NOMO-1 treated with dmso at 0.1 percent for 144 hours (cell line): ENCODE measurements around the gene SLC51B.
"Not testable (repeated sequence)": the region's sequence is repeated elsewhere in the genome, so short reads cannot be mapped to it uniquely, and the experiment has no call there.

Experiments used
- DNase-seq: peaks from one replicate; lab custom pipeline; 2025; ENCODE audit not compliant: unreplicated experiment; lab: John Stamatoyannopoulos, UW

Gene SLC51B

DNA sequence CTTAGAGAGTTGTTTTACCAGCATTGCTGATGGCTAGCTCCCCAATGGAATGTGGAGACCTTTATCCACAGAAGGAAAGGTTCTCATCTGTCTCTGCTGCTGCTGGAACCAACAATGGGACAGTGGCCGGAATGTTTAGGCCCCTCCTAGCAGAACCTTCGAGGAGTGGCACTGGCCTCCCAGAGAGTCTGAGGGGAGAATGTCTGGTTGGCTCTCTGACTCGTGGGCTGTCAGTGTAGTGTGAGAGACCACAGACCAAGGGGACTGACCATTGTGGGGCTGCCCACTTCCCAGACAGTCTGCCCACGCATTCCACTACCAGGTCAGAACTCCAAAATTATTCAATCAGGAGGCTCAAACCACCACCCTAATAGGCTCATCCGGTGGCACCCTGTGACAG lies 17.5 kb downstream of the SLC51B start:
- DNase-seq = no peak

DNA sequence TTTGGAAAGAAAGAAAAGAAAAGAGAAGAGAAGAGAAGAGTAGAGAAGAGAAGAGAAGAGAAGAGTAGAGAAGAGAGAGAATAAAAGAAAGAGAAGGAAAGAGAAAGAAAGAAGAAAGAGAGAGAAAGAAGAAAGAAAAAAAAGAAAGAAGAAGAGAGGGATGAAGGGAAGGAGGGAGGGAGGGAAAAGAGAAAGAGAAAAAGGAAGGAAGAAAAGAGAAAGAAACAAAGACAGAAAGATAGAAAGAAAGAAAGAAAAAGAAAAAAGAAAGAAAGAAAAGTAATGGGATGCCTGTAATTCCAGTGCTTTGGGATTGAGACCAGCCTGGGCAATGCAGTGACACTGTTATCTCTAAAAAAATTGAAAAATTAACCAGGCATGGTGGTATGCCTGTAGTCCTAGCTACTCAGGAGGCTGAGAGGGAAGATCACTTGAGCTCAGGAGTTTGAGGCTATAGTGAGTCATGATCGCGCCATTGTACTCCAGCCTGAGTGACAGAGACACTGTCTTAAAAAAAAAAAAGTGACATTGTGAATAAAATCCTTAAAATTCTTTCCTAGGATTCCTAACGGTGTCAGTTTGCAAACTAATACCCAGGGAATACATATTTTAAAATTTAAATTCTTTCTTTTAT lies 20.9 kb downstream of the SLC51B start:
- no peak for DNase-seq

DNA sequence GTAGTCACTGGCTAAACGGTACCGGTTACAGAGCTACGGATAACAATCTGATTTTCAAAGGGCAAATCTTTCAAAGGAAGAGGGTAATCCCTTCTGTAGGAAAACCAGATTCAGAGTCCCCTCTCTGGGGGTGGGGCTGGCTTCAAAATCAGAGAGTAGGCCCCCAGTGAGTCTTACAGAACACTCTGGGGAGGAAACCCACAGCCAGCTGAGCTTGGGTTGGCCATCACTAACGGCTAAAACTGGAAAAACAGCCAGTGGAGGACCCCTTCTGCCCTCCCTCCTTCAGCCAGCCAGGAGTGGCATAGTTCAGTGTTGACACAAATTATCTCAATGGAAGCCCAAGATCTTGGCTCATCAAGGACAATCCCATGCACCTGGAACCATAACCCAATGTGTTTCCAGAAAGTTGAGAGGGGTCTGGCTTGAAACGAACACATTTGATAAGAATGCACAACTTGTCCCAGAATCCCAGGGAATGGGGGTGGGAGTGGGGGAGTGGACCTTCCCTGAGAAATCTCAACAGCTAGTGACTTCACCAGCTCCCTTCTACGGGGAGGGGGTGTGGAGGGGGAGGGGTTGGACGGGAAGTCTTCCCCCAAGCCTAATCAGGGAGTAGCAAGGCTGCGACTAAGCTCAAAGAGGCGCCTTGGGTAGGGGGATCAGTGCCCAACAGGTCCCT lies 21.6 kb downstream of the SLC51B start:
- no peak for DNase-seq

- DNase-seq = no peak
Observed at GRCh38 chr15:65067317-65067644, 22.1 kb downstream of the SLC51B start.

DNA sequence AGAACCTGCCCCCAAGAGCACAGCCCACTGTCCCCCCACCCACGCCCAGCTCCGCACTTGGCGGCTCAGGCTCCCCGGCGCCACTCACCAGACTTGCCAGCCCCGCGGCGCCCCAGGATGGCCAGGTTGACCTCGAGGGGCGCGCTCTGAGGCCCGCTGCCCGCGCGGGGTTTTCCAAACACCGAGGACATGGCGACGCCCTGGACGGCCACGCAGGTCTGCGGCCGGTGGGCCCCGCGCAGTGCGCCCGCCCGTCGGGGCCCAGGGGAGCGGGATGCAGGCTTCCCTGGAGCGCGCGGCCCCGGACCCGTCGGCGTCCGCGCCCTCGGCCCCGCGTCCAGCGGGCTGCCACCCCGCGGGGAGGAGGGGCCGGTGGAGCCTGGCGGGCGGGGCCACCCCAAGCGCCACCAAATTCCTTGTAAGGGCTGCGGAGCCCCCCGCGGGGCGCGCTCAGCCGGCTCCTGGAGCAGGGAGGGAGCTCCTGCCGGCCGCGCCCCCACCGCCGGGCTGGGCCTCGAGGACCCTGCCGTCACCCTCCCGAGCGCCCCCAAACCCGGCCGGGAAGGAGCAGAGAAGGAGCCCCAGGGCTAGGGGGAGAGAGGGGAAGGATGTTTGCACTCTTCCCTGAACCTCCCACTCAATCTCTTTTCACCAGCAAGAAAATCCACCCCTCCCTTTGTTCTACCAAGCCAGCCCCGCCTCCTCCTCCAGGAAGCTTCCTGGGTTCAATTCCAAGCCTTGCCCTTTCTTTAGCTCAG lies 22.6 kb downstream of the SLC51B start, which contains the start of gene RASL12:
Gene RASL12, minus strand, starts transcription at position 347 of the 758 bp plus-strand sequence. Its CDS starts 156 bp downstream, at position 191.
- DNase-seq = no peak

- no peak for DNase-seq
Observed at GRCh38 chr15:65068403-65068788, 23.2 kb downstream of the SLC51B start.

DNA sequence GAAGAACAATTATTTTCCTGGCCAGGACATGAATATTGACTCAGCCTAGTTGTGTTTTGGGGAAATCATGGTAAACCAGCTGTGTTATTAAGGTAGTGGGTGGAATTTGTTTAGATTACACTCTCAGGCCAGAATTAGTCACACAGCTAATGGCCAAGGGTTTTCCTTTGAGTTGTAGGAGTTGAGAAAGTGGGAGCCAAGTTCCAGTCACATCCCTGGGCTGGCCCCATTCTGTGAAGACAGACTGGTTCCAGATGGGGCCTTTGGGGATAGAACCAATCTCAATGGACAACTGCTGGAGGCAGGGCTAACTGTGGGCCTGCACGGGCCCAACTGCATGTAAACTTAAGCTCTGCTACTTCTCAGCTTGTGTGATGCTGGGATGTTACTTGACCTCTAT lies 24.0 kb downstream of the SLC51B start:
- no peak for DNase-seq

GRCh38 chr15:65069779-65070546 lies 24.8 kb downstream of the SLC51B start:
- no peak for DNase-seq

DNA sequence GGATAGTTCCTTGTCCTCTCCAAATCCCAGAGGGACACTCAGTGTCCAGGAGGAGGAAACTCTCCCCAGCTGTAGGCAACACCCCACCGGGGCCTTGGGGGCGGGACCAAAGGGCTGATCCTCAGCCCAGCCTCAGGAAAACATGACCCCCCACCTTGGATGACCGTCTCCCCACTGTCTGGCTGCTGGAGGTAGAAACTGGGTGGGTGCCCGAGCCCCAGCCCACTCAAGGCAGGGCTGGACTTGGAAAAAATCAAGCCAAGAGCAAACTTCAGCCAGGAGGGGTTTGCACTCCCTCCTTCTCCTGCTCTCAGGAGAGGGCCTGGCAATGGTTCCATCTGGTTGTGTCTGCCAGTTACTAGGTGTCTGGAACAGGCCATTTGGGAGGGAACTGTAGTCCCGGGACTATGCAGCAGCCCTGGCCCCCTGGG lies 26.2 kb downstream of the SLC51B start:
- no peak for DNase-seq

DNA sequence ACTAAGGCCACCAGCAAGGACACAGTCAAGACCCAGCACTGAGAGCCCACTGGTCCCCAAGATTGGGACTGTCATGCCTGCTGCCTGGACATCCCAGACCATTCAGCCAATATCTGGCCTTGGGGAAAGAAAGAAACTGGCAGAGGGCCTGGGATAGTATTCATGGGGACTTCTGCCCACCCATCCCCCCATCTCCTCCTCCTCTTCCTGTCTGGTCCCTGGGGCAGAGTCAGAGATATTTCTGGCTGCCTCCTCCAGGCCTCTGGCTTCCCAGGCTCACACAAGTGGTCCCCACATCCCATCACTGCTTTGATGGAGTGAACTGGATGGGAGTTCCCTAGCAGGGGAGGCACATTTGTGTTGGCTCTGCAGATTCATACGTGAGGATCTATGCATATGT lies 26.8 kb downstream of the SLC51B start:
- no peak for DNase-seq

DNA sequence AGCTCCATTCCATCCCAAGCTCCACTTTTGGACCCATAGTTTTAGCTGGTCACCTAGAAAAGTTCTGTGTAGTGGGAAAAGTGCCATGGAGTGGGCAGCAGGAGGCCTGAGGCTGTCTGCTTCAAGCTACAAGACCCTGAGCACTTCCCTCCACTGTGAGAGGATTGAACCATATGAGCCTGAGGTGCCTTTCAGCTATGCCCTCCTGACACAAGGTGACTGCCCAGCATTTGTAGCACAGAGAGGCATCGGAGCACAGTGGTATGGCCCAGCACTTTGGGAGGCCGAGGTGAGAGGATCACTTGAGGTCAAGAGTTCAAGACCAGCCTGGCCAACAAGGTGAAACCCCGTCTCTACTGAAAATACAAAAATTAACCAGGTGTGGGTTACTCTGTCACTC lies 27.4 kb downstream of the SLC51B start:
- DNase-seq = no peak

GRCh38 chr15:65074946-65075345 lies 29.8 kb downstream of the SLC51B start:
- not testable (repeated sequence) for DNase-seq

DNA sequence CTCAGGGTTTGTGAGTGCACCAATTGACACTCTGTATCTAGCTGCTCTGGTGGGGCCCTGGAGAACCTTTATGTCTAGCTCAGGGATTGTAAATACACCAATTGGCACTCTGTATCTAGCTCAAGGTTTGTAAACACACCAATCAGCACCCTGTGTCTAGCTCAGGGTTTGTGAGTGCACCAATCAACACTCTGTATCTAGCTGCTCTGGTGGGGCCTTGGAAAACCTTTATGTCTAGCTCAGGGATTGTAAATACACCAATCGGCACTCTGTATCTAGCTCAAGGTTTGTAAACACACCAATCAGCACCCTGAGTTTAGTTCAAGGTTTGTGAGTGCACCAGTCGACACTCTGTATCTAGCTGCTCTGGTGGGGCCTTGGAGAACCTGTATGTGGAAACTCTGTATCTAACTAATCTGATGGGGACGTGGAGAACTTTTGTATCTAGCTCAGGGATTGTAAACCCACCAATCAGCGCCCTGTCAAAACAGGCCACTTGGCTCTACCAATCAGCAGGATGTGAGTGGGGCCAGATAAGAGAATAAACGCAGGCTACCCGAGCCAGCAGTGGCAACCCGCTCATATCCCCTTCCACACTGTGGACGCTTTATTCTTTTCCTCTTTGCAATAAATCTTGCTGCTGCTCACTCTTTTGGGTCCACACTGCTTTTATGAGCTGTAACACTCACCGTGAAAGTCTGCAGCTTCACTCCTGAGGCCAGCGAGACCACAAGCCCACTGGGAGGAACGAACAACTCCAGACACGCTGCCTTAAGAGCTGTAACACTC lies 30.6 kb downstream of the SLC51B start:
- DNase-seq = not testable (repeated sequence)

GRCh38 chr15:65076486-65077290 lies 31.5 kb downstream of the SLC51B start, which contains the start of gene KBTBD13:
TSS of gene KBTBD13 (plus strand) at chr15:65076746. CDS start at chr15:65076816, 70 bp downstream.
- no peak for DNase-seq

- no peak for DNase-seq
Observed at GRCh38 chr15:65077291-65077980, 32.2 kb downstream of the SLC51B start.

DNA sequence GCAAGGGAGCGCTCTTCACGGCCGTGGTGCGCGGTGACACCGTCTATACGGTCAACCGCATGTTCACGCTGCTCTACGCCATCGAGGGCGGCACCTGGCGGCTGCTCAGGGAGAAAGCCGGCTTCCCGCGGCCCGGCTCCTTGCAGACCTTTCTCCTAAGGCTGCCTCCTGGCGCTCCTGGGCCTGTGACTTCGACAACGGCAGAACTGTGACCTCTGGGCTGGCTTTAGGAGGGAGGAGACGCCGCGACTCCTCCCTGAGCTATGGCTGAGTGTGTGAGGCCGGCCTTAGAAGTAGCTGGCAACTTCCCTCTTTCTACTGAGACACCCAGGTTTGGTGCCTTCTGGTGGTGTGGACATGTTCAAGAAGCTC lies 32.8 kb downstream of the SLC51B start:
- no peak for DNase-seq

GRCh38 chr15:65079580-65079979 lies 34.4 kb downstream of the SLC51B start:
- DNase-seq = no peak

- DNase-seq = no peak
Observed at GRCh38 chr15:65081270-65081669, 36.1 kb downstream of the SLC51B start.

DNA sequence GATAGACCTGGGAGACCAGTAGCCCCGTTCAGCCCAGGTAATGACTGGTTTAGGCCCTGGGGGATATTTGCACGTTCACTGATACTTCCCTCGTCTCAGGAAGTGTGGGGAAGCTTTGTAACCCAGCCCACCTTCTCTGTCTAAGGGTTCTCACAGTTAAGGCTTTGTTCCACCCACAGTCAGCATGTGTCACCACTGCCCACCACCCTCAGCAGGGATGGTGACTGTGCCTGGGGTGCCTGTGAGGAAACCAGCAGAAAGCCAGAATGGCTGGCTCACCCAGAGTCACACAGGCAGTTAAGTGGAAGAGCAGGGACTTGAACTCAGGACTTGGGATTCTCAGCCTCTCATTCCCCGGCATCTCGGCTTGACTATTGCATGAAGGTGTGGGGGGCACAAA lies 36.6 kb downstream of the SLC51B start:
- DNase-seq = no peak
